Peyer's patch (tissue), 4 donors: ENCODE results near the gene CPLANE2. TPM values are rescaled to one million over a fixed set of nuclear protein-coding genes. Genes with fewer than 3 reads are reported as not detected.

Experiments
- DNase-seq, 3 donors: peaks; one replicate each; pipeline ENCODE4 v3.0.0-alpha.2; 2017 to 2019
- H3K27ac ChIP-seq, 4 donors: fragments of 200-600 bp; sonication (generic); one replicate each; pipeline ENCODE4 v1.5.1; 2016 to 2019
- H3K27me3 ChIP-seq, 2 donors: fragments of 200-600 bp; sonication (generic); one replicate each; pipeline ENCODE4 v1.5.1; 2019
- H3K36me3 ChIP-seq, 3 donors: fragments of 200-600 bp; sonication (generic); one replicate each; pipeline ENCODE4 v1.5.1; 2016 to 2019
- H3K4me1 ChIP-seq, 4 donors: fragments of 200-600 bp; sonication (generic); one replicate each; pipeline ENCODE4 v1.5.1; 2016 to 2019
- H3K4me3 ChIP-seq, 4 donors: fragments of 200-600 bp; sonication (generic); 1 replicate in 3 of 4; 2 replicates in 1 of 4; pipeline ENCODE4 v1.5.1; 2016 to 2019; ENCODE audit warnings: mild to moderate bottlenecking in 1 of 4
- H3K9me3 ChIP-seq, 4 donors: fragments of 200-600 bp; sonication (generic); one replicate each; pipeline ENCODE4 v1.5.1; 2016 to 2019; ENCODE audit warnings: mild to moderate bottlenecking in 1 of 4
- CTCF ChIP-seq, 6 experiments: fragments of 450-650 bp in 4 of 6; fragments of 200-600 bp in 2 of 6; sonication (generic) in 1 of 6; IDR thresholded peaks; one replicate each; pipeline ENCODE4 v1.5.1; 2017 to 2019; ENCODE audit warnings: antibody characterized with exemption in 6 of 6, mild to moderate bottlenecking in 3 of 6, moderate library complexity in 1 of 6
- POLR2A ChIP-seq, 2 donors: fragments of 450-650 bp; IDR thresholded peaks; one replicate each; pipeline ENCODE4 v1.5.1; 2017; ENCODE audit warnings: antibody characterized with exemption in 2 of 2, mild to moderate bottlenecking in 2 of 2, moderate library complexity in 2 of 2
- total RNA-seq, 4 donors: library from RNA; depleted of rRNA; stranded (reverse); fragments of >200 nt; gene quantifications; one replicate each; pipeline ENCODE4 v1.1.0, GENCODE V29; 2016

CPLANE2 gene
- 1 to 10 TPM in 3 of 4 donors, not detected in 1; 1.2 to 6.6 (median 3.4) TPM for total RNA-seq

GRCh38 chr1:16236511-16237342 is at the start of gene CPLANE2:
TSS of gene CPLANE2 (minus strand) at chr1:16237183. CDS start at chr1:16236742, 441 bp downstream.
- H3K4me3 ChIP-seq = peak within 1 kb of the TSS; percentile 60 to 92 (median 66)
- H3K4me1 ChIP-seq = peaks cover 0 to 19% (median 5%) of the 10 kb centered on the region in 4 donors
- no peaks in the 10 kb centered on the region for H3K9me3 ChIP-seq
- peak within 1 kb of the TSS; percentile 76 to 91 (median 86) for H3K27ac ChIP-seq
- no peaks in the 10 kb centered on the region for H3K27me3 ChIP-seq
- H3K36me3 ChIP-seq = no peaks in the 10 kb centered on the region
- TF ChIP-seq POLR2A (IDR thresholded peaks at IDR 0.05) (peak; percentile 65 to 76), CTCF (IDR thresholded peaks at IDR 0.05) (peak in 1 of 6 experiments; percentile 3)
- DNase-seq = peak; percentile 95 to 98 (median 97)

- H3K4me3 ChIP-seq = no peak overlapping the region
- H3K4me1 ChIP-seq = no peaks in the 10 kb centered on the region
- H3K9me3 ChIP-seq = no peaks in the 10 kb centered on the region
- TF ChIP-seq CTCF (IDR thresholded peaks at IDR 0.05) (no peak), POLR2A (IDR thresholded peaks at IDR 0.05) (no peak)
- no peak overlapping the region for H3K27ac ChIP-seq
- DNase-seq = no peak
- H3K27me3 ChIP-seq = no peaks in the 10 kb centered on the region
- peaks cover 0 to 40% (median 0%) of the 10 kb centered on the region in 3 donors for H3K36me3 ChIP-seq
Observed at GRCh38 chr1:16286122-16286521, 49.1 kb upstream of the CPLANE2 start.

- Histone ChIP-seq H3K27ac (no peak overlapping the region), H3K9me3 (no peaks in the 10 kb centered on the region)
- DNase-seq = no peak
Observed at GRCh38 chr1:16281765-16282164, 44.8 kb upstream of the CPLANE2 start.

GRCh38 chr1:16279186-16279585 is 42.2 kb upstream of the CPLANE2 start:
- no peak for TF ChIP-seq CTCF (IDR thresholded peaks at IDR 0.05)
- Histone ChIP-seq H3K36me3 (peaks cover 0 to 2% (median 0%) of the 10 kb centered on the region in 3 donors), H3K27ac (no peak overlapping the region)

More at GRCh38 chr1:16281765-16282164, 44.8 kb upstream of the CPLANE2 start:
- no peaks in the 10 kb centered on the region for H3K4me1 ChIP-seq
- H3K36me3 ChIP-seq = peaks cover 0 to 18% (median 0%) of the 10 kb centered on the region in 3 donors
- TF ChIP-seq POLR2A (IDR thresholded peaks at IDR 0.05) (no peak), CTCF (IDR thresholded peaks at IDR 0.05) (no peak)
- no peak overlapping the region for H3K4me3 ChIP-seq
- H3K27me3 ChIP-seq = no peaks in the 10 kb centered on the region

GRCh38 chr1:16276302-16277030 is 39.5 kb upstream of the CPLANE2 start:
- H3K4me3 ChIP-seq = no peak overlapping the region

More at GRCh38 chr1:16279186-16279585, 42.2 kb upstream of the CPLANE2 start:
- Histone ChIP-seq H3K9me3 (no peaks in the 10 kb centered on the region), H3K4me1 (no peaks in the 10 kb centered on the region), H3K27me3 (no peaks in the 10 kb centered on the region), H3K4me3 (no peak overlapping the region)
- no peak for DNase-seq

More at GRCh38 chr1:16276302-16277030, 39.5 kb upstream of the CPLANE2 start:
- no peak for DNase-seq
- no peak for TF ChIP-seq CTCF (IDR thresholded peaks at IDR 0.05)
- TF ChIP-seq POLR2A (IDR thresholded peaks at IDR 0.05) = no peak
- Histone ChIP-seq H3K9me3 (no peaks in the 10 kb centered on the region), H3K4me1 (no peaks in the 10 kb centered on the region), H3K36me3 (no peaks in the 10 kb centered on the region), H3K27ac (no peak overlapping the region), H3K27me3 (no peaks in the 10 kb centered on the region)
